Mammary epithelial cell (primary cell): ENCODE results near the gene YRDC.

ENCODE experiments used
- EZH2 ChIP-seq: IDR thresholded peaks from 2 replicates; pipeline ENCODE4 v1.6.1; 2012; ENCODE audit warnings: low read length, inconsistent platforms, borderline replicate concordance
- TF ChIP-seq, protein P1 (sequence below), 2 donors: IDR thresholded peaks in 1 of 2; conservative IDR thresholded peaks in 1 of 2; 2 replicates each; pipeline ENCODE4 v1.5.1; 2011 to 2012; ENCODE audit warnings: inconsistent platforms in 2 of 2, low read length in 2 of 2, mild to moderate bottlenecking in 2 of 2, control low read depth in 1 of 2, low read depth in 1 of 2; ENCODE audit not compliant: insufficient read depth in 1 of 2; ENCODE audit errors: extremely low read depth in 1 of 2

DNA sequence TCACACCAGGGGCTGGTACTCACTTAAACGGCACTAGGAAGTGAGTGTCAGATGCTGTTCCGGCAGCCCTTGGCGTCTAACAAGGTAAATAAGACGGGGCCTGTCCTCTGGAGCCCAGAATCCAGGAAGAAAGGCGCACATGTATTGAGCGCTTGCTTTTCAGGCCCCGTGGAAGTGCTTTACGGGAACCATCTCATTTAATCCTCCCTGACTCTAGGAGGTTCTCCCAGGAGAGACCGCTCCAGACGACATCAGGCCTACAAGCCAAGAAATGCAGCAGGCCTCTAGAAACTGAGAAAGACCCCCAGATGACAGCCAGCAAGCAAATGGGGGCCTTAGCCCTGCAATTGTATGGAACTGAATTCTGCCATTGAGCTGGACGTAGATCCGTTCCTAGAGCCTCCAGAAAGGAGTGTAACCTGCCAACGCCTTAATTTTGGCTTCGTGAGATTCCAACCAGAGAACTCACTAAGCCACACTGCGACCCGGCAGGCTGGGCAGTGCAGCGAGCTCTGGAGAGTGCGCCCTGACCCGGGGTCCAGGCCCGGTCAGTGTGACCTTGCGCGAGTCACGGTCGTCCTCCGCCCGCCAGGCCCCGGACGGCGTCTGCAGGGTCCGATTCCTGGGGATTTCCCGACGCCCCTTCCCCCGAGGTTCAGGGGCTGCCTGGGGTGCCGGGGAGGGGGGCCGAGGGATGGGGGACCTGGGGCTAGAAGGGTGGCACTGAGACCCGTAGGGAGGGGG is 14.9 kb downstream of the YRDC start:
- TF ChIP-seq, protein P1, sequence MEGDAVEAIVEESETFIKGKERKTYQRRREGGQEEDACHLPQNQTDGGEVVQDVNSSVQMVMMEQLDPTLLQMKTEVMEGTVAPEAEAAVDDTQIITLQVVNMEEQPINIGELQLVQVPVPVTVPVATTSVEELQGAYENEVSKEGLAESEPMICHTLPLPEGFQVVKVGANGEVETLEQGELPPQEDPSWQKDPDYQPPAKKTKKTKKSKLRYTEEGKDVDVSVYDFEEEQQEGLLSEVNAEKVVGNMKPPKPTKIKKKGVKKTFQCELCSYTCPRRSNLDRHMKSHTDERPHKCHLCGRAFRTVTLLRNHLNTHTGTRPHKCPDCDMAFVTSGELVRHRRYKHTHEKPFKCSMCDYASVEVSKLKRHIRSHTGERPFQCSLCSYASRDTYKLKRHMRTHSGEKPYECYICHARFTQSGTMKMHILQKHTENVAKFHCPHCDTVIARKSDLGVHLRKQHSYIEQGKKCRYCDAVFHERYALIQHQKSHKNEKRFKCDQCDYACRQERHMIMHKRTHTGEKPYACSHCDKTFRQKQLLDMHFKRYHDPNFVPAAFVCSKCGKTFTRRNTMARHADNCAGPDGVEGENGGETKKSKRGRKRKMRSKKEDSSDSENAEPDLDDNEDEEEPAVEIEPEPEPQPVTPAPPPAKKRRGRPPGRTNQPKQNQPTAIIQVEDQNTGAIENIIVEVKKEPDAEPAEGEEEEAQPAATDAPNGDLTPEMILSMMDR (conservative IDR thresholded peaks at IDR 0.05 in 1 of 2, IDR thresholded peaks at IDR 0.05 in 1 of 2; ENCODE audit: extremely low read depth in 1 of 2, insufficient read depth in 1 of 2, low read depth in 1 of 2, low read length in 2 of 2) = no peak
- TF ChIP-seq EZH2 = no peak
